Measurements from ENCODE around the gene H6PD.

H6PD gene

GRCh38 chr1:9234223-9235095 is at the start of gene H6PD:
Gene H6PD (plus strand): TSS chr1:9234774. CDS start chr1:9244935, 10,161 bp downstream.
- DNase-seq = peak; percentile 77

GRCh38 chr1:9186082-9186859 is 48.3 kb upstream of the H6PD start:
- DNase-seq = no peak

GRCh38 chr1:9187004-9187403 is 47.6 kb upstream of the H6PD start:
- DNase-seq = no peak

GRCh38 chr1:9190234-9190633 is 44.3 kb upstream of the H6PD start:
- DNase-seq = no peak

GRCh38 chr1:9191231-9191630 is 43.3 kb upstream of the H6PD start:
- no peak for DNase-seq

GRCh38 chr1:9192578-9193232 is 41.9 kb upstream of the H6PD start:
- no peak for DNase-seq

GRCh38 chr1:9193233-9193625 is 41.3 kb upstream of the H6PD start:
- no peak for DNase-seq

GRCh38 chr1:9194024-9194423 is 40.5 kb upstream of the H6PD start:
- DNase-seq = no peak

- DNase-seq = no peak
Measured at GRCh38 chr1:9195651-9196050, 38.9 kb upstream of the H6PD start.

- peak; percentile 56 for DNase-seq
Measured at GRCh38 chr1:9196129-9197040, 38.2 kb upstream of the H6PD start.

- DNase-seq = no peak
Measured at GRCh38 chr1:9197186-9198099, 37.1 kb upstream of the H6PD start.

GRCh38 chr1:9198538-9199361 is 35.8 kb upstream of the H6PD start:
- no peak for DNase-seq

GRCh38 chr1:9200441-9200840 is 34.1 kb upstream of the H6PD start:
- DNase-seq = no peak

- peak; percentile 10 for DNase-seq
Measured at GRCh38 chr1:9201401-9202239, 33.0 kb upstream of the H6PD start.

GRCh38 chr1:9202240-9202870 is 32.2 kb upstream of the H6PD start:
- no peak for DNase-seq

GRCh38 chr1:9203511-9203982 is 31.0 kb upstream of the H6PD start:
- no peak for DNase-seq

GRCh38 chr1:9204156-9204720 is 30.3 kb upstream of the H6PD start:
- DNase-seq = no peak

GRCh38 chr1:9207086-9207485 is 27.5 kb upstream of the H6PD start:
- no peak for DNase-seq
